HEK293 (cell line): ENCODE data around the gene SPATA24.

Source experiments
- CTCF ChIA-PET: fragments of 350-600 bp; formaldehyde crosslinking; extraction: SDS; loops from one replicate; lab custom pipeline; 2021; ENCODE audit warnings: antibody characterized with exemption; lab: Yijun Ruan, JAX
- POLR2A ChIA-PET: fragments of 300-600 bp; formaldehyde crosslinking; extraction: SDS; loops from one replicate; lab custom pipeline; 2020; ENCODE audit warnings: antibody characterized with exemption, inconsistent platforms; lab: Yijun Ruan, JAX
- H3K27ac ChIP-seq: fragments of 200-500 bp; sonication (Bioruptor generic); 2 replicates; pipeline ENCODE4 v1.5.1; 2014; ENCODE audit warnings: low read depth, low read length, control low read depth, inconsistent platforms; ENCODE audit errors: extremely low read depth
- H3K36me3 ChIP-seq, 2 experiments: fragments of 200-500 bp in 1 of 2; sonication (Bioruptor generic) in 1 of 2; 1 replicate in 1 of 2; 2 replicates in 1 of 2; pipeline ENCODE4 v1.5.1; 2014 to 2017; ENCODE audit warnings: inconsistent platforms in 2 of 2, low read length in 2 of 2; ENCODE audit not compliant: control insufficient read depth in 2 of 2, insufficient read depth in 1 of 2
- H3K4me1 ChIP-seq: fragments of 200-500 bp; sonication (Bioruptor generic); 2 replicates; pipeline ENCODE4 v1.5.1; 2014; ENCODE audit warnings: mild to moderate bottlenecking, low read length, inconsistent platforms; ENCODE audit not compliant: control insufficient read depth, insufficient read depth
- H3K4me3 ChIP-seq: 2 replicates; pipeline ENCODE4 v1.5.1; 2011; ENCODE audit warnings: low read depth, mild to moderate bottlenecking, control low read depth, low read length, moderate library complexity
- H3K9me3 ChIP-seq: fragments of 200-500 bp; sonication (Bioruptor generic); 2 replicates; pipeline ENCODE4 v1.5.1; 2014; ENCODE audit warnings: low read depth, low read length, inconsistent platforms; ENCODE audit not compliant: control insufficient read depth, insufficient read depth
- ATF2 ChIP-seq: fragments of 450-650 bp; formaldehyde crosslinking; IDR thresholded peaks from 2 replicates; pipeline ENCODE4 v1.5.1; 2016; ENCODE audit warnings: missing biosample characterization, missing genetic modification characterization, low read depth
- GLIS1 ChIP-seq: fragments of 450-650 bp; formaldehyde crosslinking; IDR thresholded peaks from 2 replicates; pipeline ENCODE4 v1.5.1; 2016; ENCODE audit warnings: missing biosample characterization, missing genetic modification characterization
- HOXA7 ChIP-seq: sonication (generic); formaldehyde crosslinking; IDR thresholded peaks from 2 replicates; pipeline ENCODE4 v1.8.1; 2022; ENCODE audit warnings: missing genetic modification reagents, borderline replicate concordance
- IKZF3 ChIP-seq: fragments of 450-650 bp; IDR thresholded peaks from 2 replicates; pipeline ENCODE4 v1.5.0; 2018; ENCODE audit warnings: missing biosample characterization, mild to moderate bottlenecking, missing genetic modification characterization, moderate library complexity
- SCRT2 ChIP-seq: fragments of 450-650 bp; formaldehyde crosslinking; IDR thresholded peaks from 2 replicates; pipeline ENCODE4 v1.5.1; 2016; ENCODE audit warnings: missing biosample characterization, missing genetic modification characterization
- SP2 ChIP-seq: fragments of 450-650 bp; formaldehyde crosslinking; IDR thresholded peaks from 2 replicates; pipeline ENCODE4 v1.5.1; 2016; ENCODE audit warnings: missing biosample characterization, missing genetic modification characterization
- YY2 ChIP-seq: fragments of 450-650 bp; formaldehyde crosslinking; IDR thresholded peaks from 2 replicates; pipeline ENCODE4 v1.5.1; 2016; ENCODE audit warnings: missing biosample characterization, missing genetic modification characterization
- ZBTB11 ChIP-seq: fragments of 450-650 bp; formaldehyde crosslinking; conservative IDR thresholded peaks from 2 replicates; pipeline ENCODE4 v1.5.1; 2016; ENCODE audit warnings: low read depth, missing biosample characterization, missing genetic modification characterization
- ZBTB21 ChIP-seq: fragments of 450-650 bp; formaldehyde crosslinking; IDR thresholded peaks from 2 replicates; pipeline ENCODE4 v1.5.1; 2017; ENCODE audit warnings: missing biosample characterization, missing genetic modification characterization
- ZBTB26 ChIP-seq: fragments of 450-650 bp; formaldehyde crosslinking; optimal IDR thresholded peaks from 2 replicates; pipeline ENCODE3; 2016; ENCODE audit warnings: missing biosample characterization, mild to moderate bottlenecking, missing genetic modification characterization
- ZBTB48 ChIP-seq: fragments of 450-650 bp; formaldehyde crosslinking; IDR thresholded peaks from 2 replicates; pipeline ENCODE4 v1.5.1; 2016; ENCODE audit warnings: missing biosample characterization, missing genetic modification characterization
- ZBTB7A ChIP-seq: fragments of 450-650 bp; formaldehyde crosslinking; IDR thresholded peaks from 2 replicates; pipeline ENCODE4 v1.5.1; 2016; ENCODE audit warnings: low read depth, missing biosample characterization, missing genetic modification characterization
- ZFP69B ChIP-seq: fragments of 450-650 bp; formaldehyde crosslinking; IDR thresholded peaks from 2 replicates; pipeline ENCODE4 v1.5.1; 2016; ENCODE audit warnings: missing biosample characterization, missing genetic modification characterization
- ZNF311 ChIP-seq: fragments of 450-650 bp; formaldehyde crosslinking; IDR thresholded peaks from 2 replicates; pipeline ENCODE4 v1.5.1; 2017; ENCODE audit warnings: missing biosample characterization, missing genetic modification characterization, borderline replicate concordance
- ZNF394 ChIP-seq: fragments of 450-650 bp; formaldehyde crosslinking; IDR thresholded peaks from 2 replicates; pipeline ENCODE4 v1.5.1; 2016; ENCODE audit warnings: missing biosample characterization, missing genetic modification characterization, mild to moderate bottlenecking, moderate library complexity, borderline replicate concordance
- ZNF404 ChIP-seq: fragments of 450-650 bp; formaldehyde crosslinking; IDR thresholded peaks from 2 replicates; pipeline ENCODE4 v1.5.1; 2017; ENCODE audit warnings: missing biosample characterization, missing genetic modification characterization
- ZNF518A ChIP-seq: fragments of 450-650 bp; formaldehyde crosslinking; conservative IDR thresholded peaks from 2 replicates; pipeline ENCODE4 v1.5.1; 2016; ENCODE audit warnings: low read depth, missing biosample characterization, missing genetic modification characterization
- ZNF521 ChIP-seq: fragments of 450-650 bp; formaldehyde crosslinking; IDR thresholded peaks from 2 replicates; pipeline ENCODE4 v1.5.1; 2017; ENCODE audit warnings: missing biosample characterization, mild to moderate bottlenecking, missing genetic modification characterization
- ZNF677 ChIP-seq: fragments of 450-650 bp; IDR thresholded peaks from 2 replicates; pipeline ENCODE4 v1.5.0; 2018; ENCODE audit warnings: missing biosample characterization, mild to moderate bottlenecking, missing genetic modification characterization, moderate library complexity
- ZNF692 ChIP-seq: fragments of 450-650 bp; formaldehyde crosslinking; IDR thresholded peaks from 2 replicates; pipeline ENCODE4 v1.5.1; 2016; ENCODE audit warnings: missing biosample characterization, missing genetic modification characterization
- ZNF701 ChIP-seq: fragments of 450-650 bp; formaldehyde crosslinking; IDR thresholded peaks from 2 replicates; pipeline ENCODE4 v1.5.1; 2016; ENCODE audit warnings: missing biosample characterization, missing genetic modification characterization
- TF ChIP-seq, protein P1 (sequence below): fragments of 450-650 bp; formaldehyde crosslinking; IDR thresholded peaks from 2 replicates; pipeline ENCODE4 v1.5.1; 2017; ENCODE audit warnings: missing biosample characterization, missing genetic modification characterization

The SPATA24 gene

GRCh38 chr5:139403787-139404483 lies at the start of gene SPATA24:
SPATA24 (minus strand) TSS chr5:139404089; CDS start chr5:139404060, 29 bp downstream.
- H3K27ac ChIP-seq, result peak within 1 kb of the TSS; percentile 82
- peaks cover 0 to 12% of the 10 kb centered on the region in 2 experiments; a peak in 2 of 3 replicates for H3K36me3 ChIP-seq
- H3K4me1 ChIP-seq, result peaks cover 5% of the 10 kb centered on the region; the same call in 1 of the 2 replicates
- H3K4me3 ChIP-seq, result peak within 1 kb of the TSS; percentile 56
- ChIA-PET CTCF (interaction anchor here (0.6 to 1.5 kb wide), 11 partner anchors 7 to 991 kb away, joined by 3 to 4 read pairs (median 3); no protein-coding TSS in a partner anchor), POLR2A (interaction anchor here (0.6 to 2.3 kb wide), 8 partner anchors 11 to 206 kb away, joined by 3 to 8 read pairs (median 4); partner anchors contain the start of genes DNAJC18, MATR3, PAIP2 and SIL1)
- no peaks in the 10 kb centered on the region for H3K9me3 ChIP-seq
- TF ChIP-seq ZBTB26 (tag by site-specific recombination) (peak; percentile 1), ATF2 (peak; percentile 84), IKZF3 (tag by site-specific recombination) (peak; percentile 6; the same call in 1 of the 2 replicates), HOXA7 (CRISPR knock-in tag) (no peak), ZBTB48 (tag by site-specific recombination) (no peak), ZNF521 (tag by site-specific recombination) (no peak), ZNF692 (tag by site-specific recombination) (peak; percentile 86), ZNF311 (tag by site-specific recombination) (no peak), ZBTB11 (tag by site-specific recombination) (0 out of 2 replicates have a peak, but pooled peaks have one; percentile 7), ZNF518A (tag by site-specific recombination) (peak; percentile 16; the same call in 1 of the 2 replicates), SP2 (tag by site-specific recombination) (peak; percentile 99), ZBTB21 (tag by site-specific recombination) (peak; percentile 97), ZFP69B (tag by site-specific recombination) (peak; percentile 41; the same call in 1 of the 2 replicates), YY2 (tag by site-specific recombination) (peak; percentile 96), ZNF677 (tag by site-specific recombination) (no peak), ZBTB7A (tag by site-specific recombination) (peak; percentile 98), ZNF701 (no peak), ZNF394 (tag by site-specific recombination) (peak; percentile 40; the same call in 1 of the 2 replicates), SCRT2 (no peak; the same call in 1 of the 2 replicates), GLIS1 (tag by site-specific recombination) (peak; percentile 91), ZNF404 (tag by site-specific recombination) (no peak)
- TF ChIP-seq, protein P1, sequence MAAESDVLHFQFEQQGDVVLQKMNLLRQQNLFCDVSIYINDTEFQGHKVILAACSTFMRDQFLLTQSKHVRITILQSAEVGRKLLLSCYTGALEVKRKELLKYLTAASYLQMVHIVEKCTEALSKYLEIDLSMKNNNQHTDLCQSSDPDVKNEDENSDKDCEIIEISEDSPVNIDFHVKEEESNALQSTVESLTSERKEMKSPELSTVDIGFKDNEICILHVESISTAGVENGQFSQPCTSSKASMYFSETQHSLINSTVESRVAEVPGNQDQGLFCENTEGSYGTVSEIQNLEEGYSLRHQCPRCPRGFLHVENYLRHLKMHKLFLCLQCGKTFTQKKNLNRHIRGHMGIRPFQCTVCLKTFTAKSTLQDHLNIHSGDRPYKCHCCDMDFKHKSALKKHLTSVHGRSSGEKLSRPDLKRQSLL (tag by site-specific recombination), result no peak
